Measurements from ENCODE around the gene SF3A1.
A peak's percentile ranks its signal among the peaks of the same experiment; 100 is the strongest.

SF3A1 gene

GRCh38 chr22:30294830-30295229 lies 61.9 kb downstream of the SF3A1 start:
- 0 out of 2 replicates have a peak, but pooled peaks cover 4% of the 10 kb centered on the region for H3K4me1 ChIP-seq (ENCODE audit: insufficient read depth, low read length)

GRCh38 chr22:30294066-30294465 lies 62.6 kb downstream of the SF3A1 start:
- H3K27me3 ChIP-seq (ENCODE audit: insufficient read depth, low read length): peaks cover 4% of the 10 kb centered on the region; the same call in 1 of the 2 replicates
- H3K36me3 ChIP-seq (ENCODE audit: insufficient read depth, low read depth, low read length): no peaks in the 10 kb centered on the region; the same call in 1 of the 2 replicates
- H3K9me3 ChIP-seq (ENCODE audit: insufficient read depth, low read depth, low read length): no peaks in the 10 kb centered on the region
- H3K27ac ChIP-seq (ENCODE audit: low read length): no peak overlapping the region
- 0 out of 2 replicates have a peak, but pooled peaks cover 4% of the 10 kb centered on the region for H3K4me1 ChIP-seq (ENCODE audit: insufficient read depth, low read length)
- no peak overlapping the region for H3K9ac ChIP-seq (ENCODE audit: low read depth, low read length)
- no peak overlapping the region for H3K4me3 ChIP-seq (ENCODE audit: low read length)

More at GRCh38 chr22:30294830-30295229, 61.9 kb downstream of the SF3A1 start:
- Histone ChIP-seq H3K27ac (ENCODE audit: low read length) (no peak overlapping the region), H3K9me3 (ENCODE audit: insufficient read depth, low read depth, low read length) (no peaks in the 10 kb centered on the region), H3K9ac (ENCODE audit: low read depth, low read length) (no peak overlapping the region), H3K27me3 (ENCODE audit: insufficient read depth, low read length) (peaks cover 4% of the 10 kb centered on the region; the same call in 1 of the 2 replicates), H3K4me3 (ENCODE audit: low read length) (no peak overlapping the region), H3K36me3 (ENCODE audit: insufficient read depth, low read depth, low read length) (no peaks in the 10 kb centered on the region; the same call in 1 of the 2 replicates)

GRCh38 chr22:30293026-30293425 lies 63.7 kb downstream of the SF3A1 start:
- no peaks in the 10 kb centered on the region; the same call in 1 of the 2 replicates for H3K36me3 ChIP-seq (ENCODE audit: insufficient read depth, low read depth, low read length)
- no peaks in the 10 kb centered on the region for H3K9me3 ChIP-seq (ENCODE audit: insufficient read depth, low read depth, low read length)
- H3K27ac ChIP-seq (ENCODE audit: low read length): no peak overlapping the region
- H3K27me3 ChIP-seq (ENCODE audit: insufficient read depth, low read length): peaks cover 11% of the 10 kb centered on the region; the same call in 1 of the 2 replicates
- peaks cover 10% of the 10 kb centered on the region; the same call in 1 of the 2 replicates for H3K4me1 ChIP-seq (ENCODE audit: insufficient read depth, low read length)
- H3K9ac ChIP-seq (ENCODE audit: low read depth, low read length): no peak overlapping the region
- no peak overlapping the region for H3K4me3 ChIP-seq (ENCODE audit: low read length)

- Histone ChIP-seq H3K27ac (ENCODE audit: low read length) (no peak overlapping the region), H3K4me1 (ENCODE audit: insufficient read depth, low read length) (peaks cover 10% of the 10 kb centered on the region; the same call in 1 of the 2 replicates), H3K27me3 (ENCODE audit: insufficient read depth, low read length) (peaks cover 11% of the 10 kb centered on the region; the same call in 1 of the 2 replicates), H3K9ac (ENCODE audit: low read depth, low read length) (no peak overlapping the region), H3K4me3 (ENCODE audit: low read length) (no peak overlapping the region), H3K9me3 (ENCODE audit: insufficient read depth, low read depth, low read length) (no peaks in the 10 kb centered on the region), H3K36me3 (ENCODE audit: insufficient read depth, low read depth, low read length) (no peaks in the 10 kb centered on the region; the same call in 1 of the 2 replicates)
These were observed 64.4 kb downstream of the SF3A1 start for GRCh38 chr22:30292069-30292970.

- no peak overlapping the region for H3K9ac ChIP-seq (ENCODE audit: low read depth, low read length)
- H3K36me3 ChIP-seq (ENCODE audit: insufficient read depth, low read depth, low read length): no peaks in the 10 kb centered on the region; the same call in 1 of the 2 replicates
- H3K4me1 ChIP-seq (ENCODE audit: insufficient read depth, low read length): peaks cover 10% of the 10 kb centered on the region; the same call in 1 of the 2 replicates
These were observed 65.4 kb downstream of the SF3A1 start for GRCh38 chr22:30291058-30291892.

GRCh38 chr22:30290342-30291057 lies 66.2 kb downstream of the SF3A1 start:
- Histone ChIP-seq H3K36me3 (ENCODE audit: insufficient read depth, low read depth, low read length) (no peaks in the 10 kb centered on the region; the same call in 1 of the 2 replicates), H3K9me3 (ENCODE audit: insufficient read depth, low read depth, low read length) (no peaks in the 10 kb centered on the region), H3K9ac (ENCODE audit: low read depth, low read length) (peak overlapping the region; percentile 28; the same call in 1 of the 2 replicates), H3K4me1 (ENCODE audit: insufficient read depth, low read length) (peaks cover 10% of the 10 kb centered on the region; the same call in 1 of the 2 replicates), H3K4me3 (ENCODE audit: low read length) (peak overlapping the region; percentile 75), H3K27me3 (ENCODE audit: insufficient read depth, low read length) (peaks cover 11% of the 10 kb centered on the region; the same call in 1 of the 2 replicates), H3K27ac (ENCODE audit: low read length) (no peak overlapping the region)

More at GRCh38 chr22:30291058-30291892, 65.4 kb downstream of the SF3A1 start:
- no peaks in the 10 kb centered on the region for H3K9me3 ChIP-seq (ENCODE audit: insufficient read depth, low read depth, low read length)
- H3K4me3 ChIP-seq (ENCODE audit: low read length): no peak overlapping the region
- peaks cover 11% of the 10 kb centered on the region; the same call in 1 of the 2 replicates for H3K27me3 ChIP-seq (ENCODE audit: insufficient read depth, low read length)
- no peak overlapping the region for H3K27ac ChIP-seq (ENCODE audit: low read length)

- Histone ChIP-seq H3K9me3 (ENCODE audit: insufficient read depth, low read depth, low read length) (no peaks in the 10 kb centered on the region), H3K9ac (ENCODE audit: low read depth, low read length) (peak overlapping the region; percentile 28; the same call in 1 of the 2 replicates), H3K27ac (ENCODE audit: low read length) (no peak overlapping the region), H3K4me1 (ENCODE audit: insufficient read depth, low read length) (peaks cover 10% of the 10 kb centered on the region; the same call in 1 of the 2 replicates), H3K4me3 (ENCODE audit: low read length) (peak overlapping the region; percentile 75), H3K36me3 (ENCODE audit: insufficient read depth, low read depth, low read length) (no peaks in the 10 kb centered on the region; the same call in 1 of the 2 replicates), H3K27me3 (ENCODE audit: insufficient read depth, low read length) (peaks cover 11% of the 10 kb centered on the region; the same call in 1 of the 2 replicates)
These were observed 66.7 kb downstream of the SF3A1 start for GRCh38 chr22:30289980-30290313.

- Histone ChIP-seq H3K27me3 (ENCODE audit: insufficient read depth, low read length) (peaks cover 11% of the 10 kb centered on the region; the same call in 1 of the 2 replicates), H3K4me1 (ENCODE audit: insufficient read depth, low read length) (peaks cover 10% of the 10 kb centered on the region; the same call in 1 of the 2 replicates), H3K27ac (ENCODE audit: low read length) (no peak within 1 kb of the TSS), H3K9me3 (ENCODE audit: insufficient read depth, low read depth, low read length) (no peaks in the 10 kb centered on the region), H3K36me3 (ENCODE audit: insufficient read depth, low read depth, low read length) (no peaks in the 10 kb centered on the region; the same call in 1 of the 2 replicates), H3K9ac (ENCODE audit: low read depth, low read length) (peak within 1 kb of the TSS; percentile 45; the same call in 1 of the 2 replicates), H3K4me3 (ENCODE audit: low read length) (peak within 1 kb of the TSS; percentile 75)
These were observed 67.3 kb downstream of the SF3A1 start, which contains the start of gene CASTOR1 for GRCh38 chr22:30289141-30289979. Gene CASTOR1 (minus strand): TSS chr22:30289505. CDS start chr22:30289497, 8 bp downstream.

GRCh38 chr22:30288419-30289140 lies 68.1 kb downstream of the SF3A1 start:
- peak overlapping the region; percentile 45; the same call in 1 of the 2 replicates for H3K9ac ChIP-seq (ENCODE audit: low read depth, low read length)

More at GRCh38 chr22:30288419-30289140, 68.1 kb downstream of the SF3A1 start:
- Histone ChIP-seq H3K27me3 (ENCODE audit: insufficient read depth, low read length) (peaks cover 11% of the 10 kb centered on the region; the same call in 1 of the 2 replicates), H3K4me1 (ENCODE audit: insufficient read depth, low read length) (peaks cover 10% of the 10 kb centered on the region; the same call in 1 of the 2 replicates), H3K4me3 (ENCODE audit: low read length) (peak overlapping the region; percentile 75), H3K27ac (ENCODE audit: low read length) (no peak overlapping the region), H3K36me3 (ENCODE audit: insufficient read depth, low read depth, low read length) (no peaks in the 10 kb centered on the region; the same call in 1 of the 2 replicates), H3K9me3 (ENCODE audit: insufficient read depth, low read depth, low read length) (no peaks in the 10 kb centered on the region)
